Mucosa of stomach (tissue), 1 donor: ENCODE data around the gene ZNF792.
"Not testable (repeated sequence)": the region's sequence is repeated elsewhere in the genome, so short reads cannot be mapped to it uniquely, and the experiment has no call there.

Experiments used
- H3K27me3 ChIP-seq: one replicate; pipeline ENCODE4 v1.7.0; 2013; ENCODE audit warnings: mild to moderate bottlenecking, low read length; ENCODE audit not compliant: control insufficient read depth, insufficient read depth
- H3K36me3 ChIP-seq: one replicate; pipeline ENCODE4 v1.7.0; 2013; ENCODE audit warnings: low read length; ENCODE audit not compliant: control insufficient read depth, insufficient read depth
- H3K4me1 ChIP-seq: one replicate; pipeline ENCODE4 v1.7.0; 2013; ENCODE audit warnings: mild to moderate bottlenecking, low read length; ENCODE audit not compliant: control insufficient read depth, insufficient read depth
- H3K4me3 ChIP-seq: one replicate; pipeline ENCODE4 v1.7.0; 2013; ENCODE audit warnings: low read length
- H3K9ac ChIP-seq: one replicate; pipeline ENCODE4 v1.7.0; 2013; ENCODE audit warnings: mild to moderate bottlenecking, low read length, moderate library complexity
- H3K9me3 ChIP-seq: one replicate; pipeline ENCODE4 v1.7.0; 2013; ENCODE audit warnings: mild to moderate bottlenecking, low read length, moderate library complexity; ENCODE audit not compliant: control insufficient read depth
- donor health status: Pancreatic carcinoma.

The ZNF792 gene

GRCh38 chr19:35005256-35005977 lies 41.4 kb upstream of the ZNF792 start:
- peaks cover 53% of the 10 kb centered on the region for H3K4me1 ChIP-seq
- H3K9ac ChIP-seq, result peak overlapping the region; percentile 29
- H3K36me3 ChIP-seq, result no peaks in the 10 kb centered on the region
- no peaks in the 10 kb centered on the region for H3K9me3 ChIP-seq
- H3K27me3 ChIP-seq, result peaks cover 6% of the 10 kb centered on the region
- H3K4me3 ChIP-seq, result no peak overlapping the region

DNA sequence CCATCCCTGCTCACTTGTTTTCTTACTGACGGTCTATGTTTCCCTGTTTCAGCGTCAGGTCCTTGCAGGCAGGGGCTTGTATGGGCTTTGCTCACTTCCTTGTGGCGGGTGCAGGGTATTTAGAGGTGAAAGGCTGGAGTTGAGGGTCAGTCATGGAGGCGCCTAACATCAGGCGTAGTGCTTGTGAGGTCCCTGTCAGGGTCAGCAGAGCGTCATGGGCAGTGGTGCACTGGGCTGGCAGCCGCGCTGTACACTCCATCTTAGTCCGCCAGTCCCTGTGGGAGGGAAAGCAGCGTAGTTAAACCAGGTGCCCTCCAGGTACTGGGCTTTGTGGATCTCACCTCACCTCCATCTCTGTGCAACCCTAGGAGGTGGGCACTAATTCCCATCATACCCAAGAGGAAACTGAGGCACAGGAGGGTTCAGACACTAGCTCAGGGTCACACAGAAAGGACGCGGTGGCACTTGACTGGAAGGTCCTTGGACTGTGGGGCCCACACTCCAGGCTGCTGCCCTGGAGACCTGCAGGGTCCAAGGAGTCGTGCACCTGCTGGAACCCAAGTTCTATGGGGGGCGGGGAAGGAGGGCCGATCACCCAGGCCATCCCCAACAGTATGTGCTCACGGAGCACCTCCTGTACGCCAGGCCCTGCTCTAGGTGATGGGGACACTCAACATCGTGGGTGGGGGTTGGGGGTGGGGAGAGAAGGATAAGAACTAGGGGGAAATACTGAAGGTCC lies 40.7 kb upstream of the ZNF792 start:
- peaks cover 57% of the 10 kb centered on the region for H3K4me1 ChIP-seq
- no peaks in the 10 kb centered on the region for H3K36me3 ChIP-seq
- H3K9me3 ChIP-seq, result no peaks in the 10 kb centered on the region
- peak overlapping the region; percentile 20 for H3K9ac ChIP-seq
- peaks cover 6% of the 10 kb centered on the region for H3K27me3 ChIP-seq
- H3K4me3 ChIP-seq, result no peak overlapping the region

GRCh38 chr19:35002037-35002535 lies 38.1 kb upstream of the ZNF792 start:
- no peak overlapping the region for H3K4me3 ChIP-seq
- H3K36me3 ChIP-seq, result no peaks in the 10 kb centered on the region
- peaks cover 6% of the 10 kb centered on the region for H3K27me3 ChIP-seq
- H3K4me1 ChIP-seq, result peaks cover 65% of the 10 kb centered on the region
- H3K9me3 ChIP-seq, result no peaks in the 10 kb centered on the region
- no peak overlapping the region for H3K9ac ChIP-seq

DNA sequence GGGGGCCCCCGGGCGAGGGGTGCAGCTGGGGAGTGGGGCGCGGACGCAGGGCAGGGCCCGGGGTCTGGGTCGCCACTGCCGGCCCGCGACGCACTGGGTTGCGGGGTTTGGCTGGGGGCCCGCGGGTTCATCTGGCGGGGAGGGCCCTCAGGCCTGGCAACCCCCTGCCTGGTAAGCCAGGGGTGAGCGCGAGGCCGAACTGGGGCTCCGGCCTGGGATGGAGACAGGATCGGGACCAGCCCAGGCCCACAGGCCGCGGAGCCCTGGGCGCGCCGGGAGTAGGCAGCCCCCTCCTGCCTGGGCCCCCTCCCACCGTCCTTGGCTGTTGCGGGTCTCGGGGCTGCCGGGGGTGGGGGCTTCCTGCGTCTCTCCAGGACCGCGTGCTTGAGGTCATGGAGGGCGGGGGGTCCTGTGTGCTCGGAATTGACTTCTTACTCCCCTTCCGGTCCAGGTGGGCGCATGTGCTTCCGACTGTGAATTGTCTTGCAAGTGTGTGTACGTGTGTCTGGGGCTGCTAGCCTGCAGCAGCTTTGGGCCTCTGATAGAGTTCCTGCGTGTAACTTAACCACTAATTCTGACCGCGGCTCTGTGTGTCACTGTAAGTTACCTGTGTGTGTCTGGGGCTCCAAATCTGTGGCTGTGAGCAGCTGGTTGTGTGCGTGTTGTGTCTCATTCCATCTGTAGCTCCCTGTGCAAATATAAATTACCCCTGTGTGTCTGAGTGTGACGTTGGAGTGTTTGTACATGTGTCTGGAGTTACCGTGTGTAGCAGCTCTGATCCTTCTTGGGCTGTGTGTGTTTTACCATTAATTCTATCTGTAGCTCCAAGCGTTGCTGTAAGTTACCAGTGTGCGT lies 36.8 kb upstream of the ZNF792 start:
- no peaks in the 10 kb centered on the region for H3K9me3 ChIP-seq
- peak overlapping the region; percentile 1 for H3K4me3 ChIP-seq
- peaks cover 61% of the 10 kb centered on the region for H3K4me1 ChIP-seq
- H3K27me3 ChIP-seq, result peaks cover 6% of the 10 kb centered on the region
- H3K9ac ChIP-seq, result peak overlapping the region; percentile 66
- H3K36me3 ChIP-seq, result no peaks in the 10 kb centered on the region

DNA sequence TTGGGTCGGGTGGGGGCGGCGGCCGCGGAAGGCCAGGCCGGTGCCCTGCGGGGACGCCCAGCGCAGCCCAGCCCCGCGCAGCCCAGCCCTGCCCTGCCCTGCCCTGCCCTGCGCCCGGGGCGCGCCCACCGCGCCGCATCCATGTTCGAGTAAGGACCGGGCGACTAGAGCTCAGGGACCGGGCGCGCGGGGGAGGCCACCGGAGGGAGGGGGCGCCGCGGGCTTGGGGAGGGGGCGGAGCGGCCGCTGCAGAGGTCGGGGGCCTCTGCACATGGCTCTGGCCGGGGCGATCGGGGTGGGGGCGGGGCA lies 36.3 kb upstream of the ZNF792 start:
- Histone ChIP-seq H3K9me3 (no peaks in the 10 kb centered on the region), H3K9ac (no peak overlapping the region), H3K36me3 (no peaks in the 10 kb centered on the region), H3K4me1 (peaks cover 61% of the 10 kb centered on the region), H3K27me3 (peaks cover 6% of the 10 kb centered on the region), H3K4me3 (no peak overlapping the region)

DNA sequence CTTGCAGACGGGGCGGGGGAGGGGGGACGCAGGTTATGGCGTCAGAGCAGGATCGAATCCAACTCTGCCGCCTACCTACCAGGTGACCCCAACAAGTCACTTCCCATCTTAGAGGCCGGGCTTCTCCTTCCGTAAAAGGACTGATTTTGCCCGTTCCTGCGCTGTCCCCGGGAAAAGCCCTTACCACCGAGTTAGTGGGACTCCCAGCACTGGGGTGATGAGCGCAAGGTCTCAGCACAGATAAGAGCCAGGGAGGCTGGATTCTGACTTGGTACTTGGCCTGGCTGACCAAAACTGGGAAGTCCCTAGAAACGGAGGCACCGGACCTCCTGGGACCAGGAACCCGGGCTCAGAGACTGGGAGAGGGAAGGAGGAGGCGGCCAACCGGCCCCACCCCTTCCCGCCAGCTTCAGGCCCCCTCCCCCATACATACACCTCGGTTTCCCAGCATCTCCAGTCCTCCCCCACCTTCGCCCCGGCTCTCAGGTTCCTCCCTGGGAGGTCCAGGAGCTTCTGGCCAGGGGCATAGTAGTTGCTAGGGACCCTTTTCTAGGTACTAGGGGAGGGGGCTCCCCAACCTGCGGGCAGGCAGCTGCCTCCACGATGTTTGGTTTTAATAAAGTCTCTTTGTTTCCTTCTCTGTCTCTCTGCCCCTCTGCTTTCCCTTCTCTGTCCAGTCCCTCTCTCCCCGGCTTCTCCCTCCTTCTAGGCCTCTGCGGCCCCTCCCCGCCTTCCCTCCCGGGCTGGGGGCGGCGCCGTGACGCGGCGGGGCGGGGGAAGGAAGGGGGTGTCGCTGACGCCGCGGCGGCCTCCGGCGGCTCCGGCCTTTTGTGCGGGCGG lies 35.7 kb upstream of the ZNF792 start, which contains the start of gene GRAMD1A:
GRAMD1A (plus strand) TSS at position 826 of the 840 bp plus-strand sequence. CDS start 156 bp downstream, outside the sequence.
- Histone ChIP-seq H3K36me3 (no peaks in the 10 kb centered on the region), H3K27me3 (peaks cover 6% of the 10 kb centered on the region), H3K4me1 (peaks cover 62% of the 10 kb centered on the region), H3K9ac (peak within 1 kb of the TSS; percentile 91), H3K9me3 (no peaks in the 10 kb centered on the region), H3K4me3 (peak within 1 kb of the TSS; percentile 68)

DNA sequence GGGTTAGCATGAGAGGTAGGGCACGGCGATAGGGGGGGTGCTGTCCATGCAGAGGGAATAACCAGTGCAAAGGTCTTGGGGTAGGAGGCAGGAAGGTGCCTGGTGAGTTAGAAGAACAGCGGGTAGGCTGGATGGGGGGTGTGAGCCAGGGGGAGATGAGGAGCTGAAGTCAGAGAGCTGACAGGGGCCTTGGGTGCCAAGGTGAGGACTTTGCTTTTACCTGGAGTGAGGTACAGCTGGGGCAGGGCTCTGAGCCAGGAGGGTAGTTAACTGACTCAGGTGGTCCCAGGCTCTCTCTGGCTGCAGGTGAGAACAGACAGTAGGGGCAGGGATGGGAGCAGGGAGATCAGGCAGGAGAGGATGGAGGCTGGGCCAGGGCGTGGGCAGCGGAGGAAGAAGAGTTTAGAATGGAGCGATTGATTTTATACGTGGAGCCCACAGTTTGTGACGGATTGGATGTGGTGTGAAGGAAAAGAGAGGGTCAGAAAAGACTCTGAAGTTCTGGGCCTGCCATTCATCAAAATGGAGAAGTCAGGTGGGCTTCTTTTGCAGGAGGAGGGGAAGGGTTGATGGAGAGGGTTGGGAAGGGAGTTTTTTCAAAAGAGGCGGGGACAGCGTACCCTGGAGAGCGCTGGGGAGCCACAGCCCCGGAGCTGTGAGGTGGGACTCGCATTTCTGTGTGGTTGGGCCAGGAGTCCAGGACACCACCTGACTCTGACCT lies 34.9 kb upstream of the ZNF792 start:
- Histone ChIP-seq H3K4me3 (no peak overlapping the region), H3K27me3 (peaks cover 6% of the 10 kb centered on the region), H3K4me1 (peaks cover 62% of the 10 kb centered on the region)

DNA sequence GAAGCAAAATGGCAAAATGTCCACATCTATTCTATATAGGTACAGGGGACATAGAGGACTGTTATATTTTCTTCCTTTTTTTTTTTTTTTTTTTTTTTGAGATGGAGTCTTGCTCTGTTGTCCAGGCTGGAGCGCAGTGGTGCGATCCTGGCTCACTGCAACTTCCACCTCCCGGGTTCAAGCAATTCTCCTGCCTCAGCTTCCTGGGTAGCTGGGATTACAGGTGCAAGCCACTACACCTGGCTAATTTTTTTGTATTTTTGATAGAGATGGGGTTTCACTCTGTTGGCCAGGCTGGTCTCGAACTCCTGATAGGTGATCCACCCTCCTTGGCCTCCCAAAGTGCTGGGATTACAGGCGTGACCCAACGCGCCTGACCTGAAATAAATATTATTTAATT lies 34.2 kb upstream of the ZNF792 start:
- not testable (repeated sequence) for H3K9me3 ChIP-seq, H3K36me3 ChIP-seq, H3K27me3 ChIP-seq, H3K4me3 ChIP-seq, H3K9ac ChIP-seq
- peaks cover 54% of the 10 kb centered on the region for H3K4me1 ChIP-seq

More for the DNA sequence above, 34.9 kb upstream of the ZNF792 start:
- Histone ChIP-seq H3K9ac (peak overlapping the region; percentile 91), H3K9me3 (no peaks in the 10 kb centered on the region), H3K36me3 (no peaks in the 10 kb centered on the region)

- H3K9ac ChIP-seq, result no peak overlapping the region
- peaks cover 6% of the 10 kb centered on the region for H3K27me3 ChIP-seq
- H3K4me1 ChIP-seq, result peaks cover 47% of the 10 kb centered on the region
- H3K4me3 ChIP-seq, result no peak overlapping the region
- H3K9me3 ChIP-seq, result no peaks in the 10 kb centered on the region
- H3K36me3 ChIP-seq, result no peaks in the 10 kb centered on the region
Observed at GRCh38 chr19:34997071-34997617, 33.1 kb upstream of the ZNF792 start.

DNA sequence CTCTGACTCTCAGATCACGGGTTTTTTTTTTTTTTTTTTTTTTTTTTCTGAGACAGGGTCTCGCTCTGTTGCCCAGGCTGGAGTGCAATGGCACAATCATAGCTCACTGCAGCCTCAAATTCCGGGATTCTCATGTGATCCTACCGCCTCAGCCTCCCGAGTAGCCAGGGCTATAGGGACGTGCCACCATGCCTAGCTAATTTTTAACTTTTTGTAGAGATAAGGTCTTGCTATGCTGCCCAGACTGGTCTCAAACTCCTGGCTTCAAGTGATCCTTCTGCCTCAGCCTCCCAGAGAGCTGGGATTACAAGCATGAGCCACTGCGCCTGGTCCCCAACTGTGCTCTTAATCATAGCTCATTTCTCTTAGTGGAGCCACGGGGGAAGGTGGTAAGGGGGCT lies 31.5 kb upstream of the ZNF792 start:
- Histone ChIP-seq H3K4me1 (peaks cover 39% of the 10 kb centered on the region), H3K36me3 (no peaks in the 10 kb centered on the region), H3K27me3 (no peaks in the 10 kb centered on the region), H3K9ac (no peak overlapping the region), H3K9me3 (no peaks in the 10 kb centered on the region), H3K4me3 (no peak overlapping the region)
